Testis (tissue), 3 donors: Measurements from ENCODE around the gene FILIP1. TPM values are rescaled to one million over a fixed set of nuclear protein-coding genes. Genes with fewer than 3 reads are reported as not detected.
A peak's percentile ranks its signal among the peaks of the same experiment; 100 is the strongest.

ENCODE experiments used
- DNase-seq: peaks from one replicate; pipeline ENCODE4 v3.0.0-alpha.2; 2019
- H3K27ac ChIP-seq, 2 donors: fragments of 200-600 bp; sonication (generic); one replicate each; pipeline ENCODE4 v1.5.1; 2019
- H3K27me3 ChIP-seq: fragments of 200-600 bp; sonication (generic); one replicate; pipeline ENCODE4 v1.5.1; 2019
- H3K36me3 ChIP-seq: fragments of 200-600 bp; sonication (generic); one replicate; pipeline ENCODE4 v1.5.1; 2017; ENCODE audit warnings: low read depth; ENCODE audit errors: missing control alignments
- H3K4me1 ChIP-seq: fragments of 200-600 bp; sonication (generic); one replicate; pipeline ENCODE4 v1.5.1; 2019
- H3K4me3 ChIP-seq, 2 donors: fragments of 200-600 bp; sonication (generic); one replicate each; pipeline ENCODE4 v1.5.1; 2017 to 2019
- H3K9me3 ChIP-seq: fragments of 200-600 bp; sonication (generic); one replicate; pipeline ENCODE4 v1.5.1; 2017
- CTCF ChIP-seq, 3 experiments: fragments of 450-650 bp in 2 of 3; fragments of 200-600 bp in 1 of 3; sonication (generic) in 1 of 3; IDR thresholded peaks; one replicate each; pipeline ENCODE4 v1.5.1; 2016 to 2019; ENCODE audit warnings: antibody characterized with exemption in 3 of 3, mild to moderate bottlenecking in 2 of 3, moderate library complexity in 1 of 3
- POLR2A ChIP-seq: fragments of 450-650 bp; IDR thresholded peaks from one replicate; pipeline ENCODE4 v1.6.1; 2017; ENCODE audit warnings: antibody characterized with exemption, mild to moderate bottlenecking, moderate library complexity
- WGBS, 2 donors: methylation state at CpG; one replicate each; pipeline ENCODE4 v1.1.5; 2018; 5-methylcytosine and 5-hydroxymethylcytosine counted together
- intact Hi-C: fragments of 100-400 bp; cut with DNase I; formaldehyde crosslinking; loops from one replicate; pipeline ENCODE4 v1.15.1; 2023; ENCODE audit warnings: low total_unique reads
- polyA plus RNA-seq: library from polyadenylated mRNA; stranded (reverse); fragments of 350-450 nt; fragmentation: Illumina TruSeq; extraction: RNeasy Lipid Tissue Mini Kit (QIAGEN cat#74804); gene quantifications from one replicate; pipeline ENCODE4 v1.2.3, GENCODE V29; 2014; ENCODE audit warnings: low read depth, low replicate concordance; ENCODE audit not compliant: insufficient read depth
- total RNA-seq, 2 donors: library from RNA; depleted of rRNA; stranded (reverse); fragments of >200 nt; gene quantifications; one replicate each; pipeline ENCODE4 v1.2.3, GENCODE V29; 2016

FILIP1 gene
- total and polyA plus RNA-seq, 3 donors from 2014 or later, result 2.0 to 3.1 (median 2.7) TPM

GRCh38 chr6:75286955-75287354 lies 206.6 kb downstream of the FILIP1 start:
- intact Hi-C loops, result no loop called here
- Histone ChIP-seq H3K4me3 (no peak overlapping the region), H3K27me3 (no peaks in the 10 kb centered on the region), H3K9me3 (no peaks in the 10 kb centered on the region), H3K27ac (no peak overlapping the region), H3K36me3 (no peaks in the 10 kb centered on the region), H3K4me1 (peaks cover 8% of the 10 kb centered on the region)
- WGBS, 2 donors, result 84 to 86% methylated on average over 2 of the region's 2 CpGs
- TF ChIP-seq CTCF (IDR thresholded peaks at IDR 0.05), result no peak
- TF ChIP-seq POLR2A, result no peak
- no peak for DNase-seq

GRCh38 chr6:75285283-75285639 lies 208.3 kb downstream of the FILIP1 start:
- intact Hi-C loops, result no loop called here
- H3K4me3 ChIP-seq, result peak overlapping the region; percentile 77 to 96
- 2 to 3% methylated on average over 6 of the region's 6 CpGs for WGBS, 2 donors
- H3K27ac ChIP-seq, result peak overlapping the region; percentile 77 to 92
- H3K4me1 ChIP-seq, result peaks cover 8% of the 10 kb centered on the region
- DNase-seq, result no peak
- no peaks in the 10 kb centered on the region for H3K36me3 ChIP-seq
- no peaks in the 10 kb centered on the region for H3K27me3 ChIP-seq
- no peaks in the 10 kb centered on the region for H3K9me3 ChIP-seq
- TF ChIP-seq CTCF (IDR thresholded peaks at IDR 0.05) (no peak), POLR2A (no peak)

- Histone ChIP-seq H3K27ac (peak within 1 kb of the TSS; percentile 89 to 92), H3K27me3 (no peaks in the 10 kb centered on the region), H3K36me3 (no peaks in the 10 kb centered on the region), H3K9me3 (no peaks in the 10 kb centered on the region), H3K4me1 (peaks cover 8% of the 10 kb centered on the region), H3K4me3 (peak within 1 kb of the TSS; percentile 77 to 96)
- intact Hi-C loops, result no loop called here
- WGBS, 2 donors, result 0% methylated on average over 42 to 51 of the region's 55 CpGs
- no peak for TF ChIP-seq CTCF (IDR thresholded peaks at IDR 0.05)
- peak; percentile 32 for TF ChIP-seq POLR2A
- DNase-seq, result peak; percentile 97
Observed at GRCh38 chr6:75284632-75285282, 208.8 kb downstream of the FILIP1 start, which contains the start of gene TMEM30A. TMEM30A (minus strand) TSS chr6:75284792; CDS start chr6:75284638, 154 bp downstream.

- Histone ChIP-seq H3K36me3 (no peaks in the 10 kb centered on the region), H3K27me3 (no peaks in the 10 kb centered on the region), H3K4me1 (peaks cover 8% of the 10 kb centered on the region), H3K9me3 (no peaks in the 10 kb centered on the region), H3K27ac (peak overlapping the region; percentile 89 to 92), H3K4me3 (peak overlapping the region; percentile 77 to 96)
- intact Hi-C loops, result no loop called here
- TF ChIP-seq CTCF (IDR thresholded peaks at IDR 0.05) (no peak), POLR2A (no peak)
- peak; percentile 27 for DNase-seq
- 0% methylated on average over 28 to 36 of the region's 36 CpGs for WGBS, 2 donors
Observed at GRCh38 chr6:75283907-75284631, 209.5 kb downstream of the FILIP1 start.
